Measurements from ENCODE around the gene CACNG4. TPM values are rescaled to one million over a fixed set of nuclear protein-coding genes. Genes with fewer than 3 reads are reported as not detected.
"Not testable (repeated sequence)": the region's sequence is repeated elsewhere in the genome, so short reads cannot be mapped to it uniquely, and the experiment has no call there.

The CACNG4 gene
- total RNA-seq, 4 donors from 2014 or later: 0.42 to 0.91 TPM; not detected in 2

GRCh38 chr17:67040652-67041051, 76.1 kb downstream of the CACNG4 start:
- no peak for DNase-seq (ENCODE audit: low spot score in 2 of 2)
- H3K4me3 ChIP-seq (ENCODE audit: low read depth, poor library complexity, severe bottlenecking): no peak overlapping the region
- TF ChIP-seq CTCF (IDR thresholded peaks at IDR 0.05) (no peak), POLR2A (IDR thresholded peaks at IDR 0.05) (no peak)
- intact Hi-C loops (cut with DNase I; ENCODE audit: low total_unique reads): no loop called here
- 88 to 93% methylated on average over 6 of the region's 6 CpGs for WGBS, 2 donors

- 90 to 93% methylated on average over 5 of the region's 5 CpGs for WGBS, 2 donors
- H3K4me3 ChIP-seq (ENCODE audit: low read depth, poor library complexity, severe bottlenecking); intact Hi-C loops (cut with DNase I; ENCODE audit: low total_unique reads); DNase-seq (ENCODE audit: low spot score in 2 of 2): not testable (repeated sequence)
Observed at GRCh38 chr17:67041119-67041518, 76.6 kb downstream of the CACNG4 start.

GRCh38 chr17:67041531-67041930, 77.0 kb downstream of the CACNG4 start:
- 80 to 85% methylated on average over 7 of the region's 7 CpGs for WGBS, 2 donors
- H3K4me3 ChIP-seq (ENCODE audit: low read depth, poor library complexity, severe bottlenecking): no peak overlapping the region
- intact Hi-C loops (cut with DNase I; ENCODE audit: low total_unique reads): no loop called here
- no peak for DNase-seq (ENCODE audit: low spot score in 2 of 2)
- TF ChIP-seq POLR2A (IDR thresholded peaks at IDR 0.05): no peak
- TF ChIP-seq CTCF (IDR thresholded peaks at IDR 0.05): no peak

- no peak for DNase-seq (ENCODE audit: low spot score in 2 of 2)
- 67 to 72% methylated on average over 11 of the region's 11 CpGs for WGBS, 2 donors
- TF ChIP-seq POLR2A (IDR thresholded peaks at IDR 0.05) (no peak), CTCF (IDR thresholded peaks at IDR 0.05) (no peak)
- intact Hi-C loops (cut with DNase I; ENCODE audit: low total_unique reads): no loop called here
- no peak overlapping the region for H3K4me3 ChIP-seq (ENCODE audit: low read depth, poor library complexity, severe bottlenecking)
Observed at GRCh38 chr17:67041941-67042899, 77.7 kb downstream of the CACNG4 start.

- WGBS, 2 donors: 62 to 64% methylated on average over 11 to 12 of the region's 12 CpGs
Observed at GRCh38 chr17:67043283-67043682, 78.8 kb downstream of the CACNG4 start.

More at GRCh38 chr17:67043283-67043682, 78.8 kb downstream of the CACNG4 start:
- H3K4me3 ChIP-seq (ENCODE audit: low read depth, poor library complexity, severe bottlenecking): no peak overlapping the region
- no peak for DNase-seq (ENCODE audit: low spot score in 2 of 2)
- intact Hi-C loops (cut with DNase I; ENCODE audit: low total_unique reads): no loop called here
- TF ChIP-seq CTCF (IDR thresholded peaks at IDR 0.05) (no peak), POLR2A (IDR thresholded peaks at IDR 0.05) (no peak)
